ENCODE measurements around the gene DPF3. TPM values are rescaled to one million over a fixed set of nuclear protein-coding genes. Genes with fewer than 3 reads are reported as not detected.

DPF3 gene
- polyA plus RNA-seq, 2 of the 4 experiments (the other 2 are of a cell fraction): 0.05 to 0.09 TPM

DNA sequence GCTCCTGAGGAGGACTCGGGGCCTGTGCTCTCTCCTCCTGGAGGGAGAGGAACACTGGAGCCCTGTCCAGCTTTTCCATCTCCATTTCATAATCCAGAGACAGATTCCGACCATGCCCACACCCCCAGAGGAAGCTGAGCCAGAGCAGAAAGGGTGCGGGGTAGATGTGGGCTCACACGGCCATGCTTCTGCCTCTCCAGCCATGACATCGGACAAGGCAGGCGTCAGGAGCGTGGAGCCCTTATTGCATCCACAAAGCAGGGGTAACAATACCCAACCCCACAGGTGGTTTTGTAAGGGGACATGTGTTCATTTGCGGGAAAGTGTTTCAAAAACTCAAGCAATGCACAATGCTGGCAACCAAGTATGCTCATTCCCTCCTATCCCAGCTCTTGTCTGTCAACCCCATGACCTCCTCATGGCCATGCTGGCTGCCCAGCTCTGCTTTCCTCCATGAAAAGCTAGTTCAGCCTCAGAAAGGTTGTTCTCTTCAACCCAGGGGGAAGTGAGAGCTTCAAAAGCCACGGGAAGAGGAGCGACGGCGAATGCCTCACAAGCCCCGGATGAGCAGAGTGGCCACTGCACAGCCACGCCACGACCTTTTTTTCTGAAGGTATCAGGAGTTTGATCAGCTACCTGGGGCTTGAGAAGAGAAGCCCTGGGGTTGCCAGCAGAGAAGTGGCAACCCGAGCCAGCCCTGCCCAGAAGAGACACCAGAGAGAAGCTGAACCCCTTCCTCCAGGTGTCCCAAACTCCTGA lies 161.7 kb downstream of the DPF3 start (continued):
- no peak for TF ChIP-seq PBX3 (IDR thresholded peaks at IDR 0.05)
- no peak for TF ChIP-seq NR3C1 (IDR thresholded peaks at IDR 0.05)
- TF ChIP-seq KDM1A (IDR thresholded peaks at IDR 0.05; ENCODE audit: low read depth): no peak
- no peak for TF ChIP-seq TFCP2L1 (CRISPR knock-in tag; IDR thresholded peaks at IDR 0.05)
- TF ChIP-seq CHD4 (IDR thresholded peaks at IDR 0.05; ENCODE audit: borderline replicate concordance): no peak
- no peak for TF ChIP-seq ESRRA (IDR thresholded peaks at IDR 0.05; ENCODE audit: borderline replicate concordance, low read length)
- TF ChIP-seq HOXB5 (CRISPR knock-in tag; IDR thresholded peaks at IDR 0.05): no peak

GRCh38 chr14:72731252-72732020 lies 162.5 kb downstream of the DPF3 start:
- no peaks in the 10 kb centered on the region for H3K9me3 ChIP-seq
- no peak overlapping the region for H3K4me3 ChIP-seq
- no peak for ATAC-seq
- no peak overlapping the region for H3K4me2 ChIP-seq
- no peaks in the 10 kb centered on the region for H3K4me1 ChIP-seq
- H3K27ac ChIP-seq: no peak overlapping the region
- WGBS (ENCODE audit: missing lambda C conversion rate): 47% methylated on average over 17 of the region's 18 CpGs
- DNase-seq (ENCODE audit: low read depth in 1 of 2, low spot score in 1 of 2): no peak
- POLR2A ChIA-PET: no interaction called here
- no peak for FAIRE-seq
- CTCF ChIA-PET: interaction anchor here (1.3 kb wide), 1 partner anchor 19 kb away, joined by 3 read pairs; no protein-coding TSS in a partner anchor
- TF ChIP-seq, protein P1, sequence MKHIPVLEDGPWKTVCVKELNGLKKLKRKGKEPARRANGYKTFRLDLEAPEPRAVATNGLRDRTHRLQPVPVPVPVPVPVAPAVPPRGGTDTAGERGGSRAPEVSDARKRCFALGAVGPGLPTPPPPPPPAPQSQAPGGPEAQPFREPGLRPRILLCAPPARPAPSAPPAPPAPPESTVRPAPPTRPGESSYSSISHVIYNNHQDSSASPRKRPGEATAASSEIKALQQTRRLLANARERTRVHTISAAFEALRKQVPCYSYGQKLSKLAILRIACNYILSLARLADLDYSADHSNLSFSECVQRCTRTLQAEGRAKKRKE (CRISPR knock-in tag; IDR thresholded peaks at IDR 0.05; ENCODE audit: low read depth): no peak
- TF ChIP-seq MAFK (IDR thresholded peaks at IDR 0.05; ENCODE audit: partially characterized antibody): no peak
- TF ChIP-seq HOXB5 (CRISPR knock-in tag; IDR thresholded peaks at IDR 0.05): no peak
- no peak for TF ChIP-seq BCL3 (IDR thresholded peaks at IDR 0.05)
- TF ChIP-seq HEYL (CRISPR knock-in tag; IDR thresholded peaks at IDR 0.05): no peak
- TF ChIP-seq JUNB (IDR thresholded peaks at IDR 0.05): no peak

DNA sequence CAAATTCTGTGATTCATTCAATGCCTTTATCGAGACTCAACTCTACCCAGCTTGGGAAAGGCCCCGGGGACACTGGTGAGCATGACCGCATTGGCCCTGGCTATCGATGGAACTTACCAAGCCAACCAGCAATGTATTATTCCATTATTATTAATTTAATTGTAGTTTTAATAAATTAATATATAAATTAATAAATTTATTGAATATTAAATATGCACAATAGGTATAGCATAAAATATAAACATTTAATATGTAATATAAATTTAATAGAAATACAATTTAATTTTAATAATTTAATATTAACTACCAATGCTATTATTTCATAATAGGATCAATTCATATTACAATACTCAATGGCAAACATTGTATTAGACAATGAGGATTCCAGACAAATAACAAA lies 163.4 kb downstream of the DPF3 start:
- DNase-seq (ENCODE audit: low read depth in 1 of 2, low spot score in 1 of 2): no peak
- no peak for TF ChIP-seq ESRRA (IDR thresholded peaks at IDR 0.05; ENCODE audit: borderline replicate concordance, low read length)
- TF ChIP-seq NFE2L2 (conservative IDR thresholded peaks at IDR 0.05; ENCODE audit: low read length): no peak
- TF ChIP-seq, protein P2, sequence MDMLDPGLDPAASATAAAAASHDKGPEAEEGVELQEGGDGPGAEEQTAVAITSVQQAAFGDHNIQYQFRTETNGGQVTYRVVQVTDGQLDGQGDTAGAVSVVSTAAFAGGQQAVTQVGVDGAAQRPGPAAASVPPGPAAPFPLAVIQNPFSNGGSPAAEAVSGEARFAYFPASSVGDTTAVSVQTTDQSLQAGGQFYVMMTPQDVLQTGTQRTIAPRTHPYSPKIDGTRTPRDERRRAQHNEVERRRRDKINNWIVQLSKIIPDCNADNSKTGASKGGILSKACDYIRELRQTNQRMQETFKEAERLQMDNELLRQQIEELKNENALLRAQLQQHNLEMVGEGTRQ (IDR thresholded peaks at IDR 0.05): no peak
- TF ChIP-seq MAFK (IDR thresholded peaks at IDR 0.05; ENCODE audit: partially characterized antibody): no peak
- TF ChIP-seq TFCP2L1 (CRISPR knock-in tag; IDR thresholded peaks at IDR 0.05): no peak
- no peak for TF ChIP-seq CHD4 (IDR thresholded peaks at IDR 0.05; ENCODE audit: borderline replicate concordance)
- TF ChIP-seq HOXB5 (CRISPR knock-in tag; IDR thresholded peaks at IDR 0.05): no peak
- no peak for TF ChIP-seq ZFP36 (IDR thresholded peaks at IDR 0.05; ENCODE audit: borderline replicate concordance, partially characterized antibody)
- TF ChIP-seq JUNB (IDR thresholded peaks at IDR 0.05): no peak
- TF ChIP-seq, protein P3, sequence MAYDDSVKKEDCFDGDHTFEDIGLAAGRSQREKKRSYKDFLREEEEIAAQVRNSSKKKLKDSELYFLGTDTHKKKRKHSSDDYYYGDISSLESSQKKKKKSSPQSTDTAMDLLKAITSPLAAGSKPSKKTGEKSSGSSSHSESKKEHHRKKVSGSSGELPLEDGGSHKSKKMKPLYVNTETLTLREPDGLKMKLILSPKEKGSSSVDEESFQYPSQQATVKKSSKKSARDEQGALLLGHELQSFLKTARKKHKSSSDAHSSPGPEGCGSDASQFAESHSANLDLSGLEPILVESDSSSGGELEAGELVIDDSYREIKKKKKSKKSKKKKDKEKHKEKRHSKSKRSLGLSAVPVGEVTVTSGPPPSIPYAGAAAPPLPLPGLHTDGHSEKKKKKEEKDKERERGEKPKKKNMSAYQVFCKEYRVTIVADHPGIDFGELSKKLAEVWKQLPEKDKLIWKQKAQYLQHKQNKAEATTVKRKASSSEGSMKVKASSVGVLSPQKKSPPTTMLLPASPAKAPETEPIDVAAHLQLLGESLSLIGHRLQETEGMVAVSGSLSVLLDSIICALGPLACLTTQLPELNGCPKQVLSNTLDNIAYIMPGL (CRISPR knock-in tag; IDR thresholded peaks at IDR 0.05; ENCODE audit: borderline replicate concordance): no peak
- TF ChIP-seq HDAC2 (IDR thresholded peaks at IDR 0.05): no peak
- TF ChIP-seq CBX8 (IDR thresholded peaks at IDR 0.05): no peak
- no peak for TF ChIP-seq CHD2 (IDR thresholded peaks at IDR 0.05; ENCODE audit: low read length, partially characterized antibody)
- TF ChIP-seq EHMT2 (IDR thresholded peaks at IDR 0.05; ENCODE audit: low read depth): no peak
- CTCF ChIA-PET: interaction anchor here (1.3 kb wide), 1 partner anchor 18 kb away, joined by 3 read pairs; no protein-coding TSS in a partner anchor
- no peak for ATAC-seq
- POLR2A ChIA-PET: no interaction called here
- H3K4me3 ChIP-seq: no peak overlapping the region
- no peak for FAIRE-seq
- no peak overlapping the region for H3K27ac ChIP-seq
- H3K4me2 ChIP-seq: no peak overlapping the region
- H3K4me1 ChIP-seq: no peaks in the 10 kb centered on the region
- WGBS (ENCODE audit: missing lambda C conversion rate): 70% methylated on average over 4 of the region's 4 CpGs
- H3K9me3 ChIP-seq: no peaks in the 10 kb centered on the region

Measured in A549 (cell line).